Neuronal stem cell (in vitro differentiated cells): ENCODE results near the gene REEP3.
"Not testable (repeated sequence)": the region's sequence is repeated elsewhere in the genome, so short reads cannot be mapped to it uniquely, and the experiment has no call there.

Experiments used
- DNase-seq: peaks from one replicate; pipeline ENCODE4 v3.0.0-alpha.2; 2013; ENCODE audit warnings: low spot score
- H2AFZ ChIP-seq: one replicate; pipeline ENCODE4 v1.6.1; 2013; ENCODE audit warnings: mild to moderate bottlenecking, low read length, inconsistent platforms
- H2AK5ac ChIP-seq: 2 replicates; pipeline ENCODE4 v1.6.1; 2013; ENCODE audit warnings: low read depth, mild to moderate bottlenecking, inconsistent platforms, low read length, moderate library complexity, mixed read lengths
- H2BK120ac ChIP-seq: 2 replicates; pipeline ENCODE4 v1.6.1; 2013; ENCODE audit warnings: low read depth, mild to moderate bottlenecking, inconsistent platforms, low read length, moderate library complexity, mixed read lengths
- H2BK12ac ChIP-seq: one replicate; pipeline ENCODE4 v1.6.1; 2013; ENCODE audit warnings: low read length, inconsistent platforms
- H2BK15ac ChIP-seq: 2 replicates; pipeline ENCODE4 v1.6.1; 2013; ENCODE audit warnings: mild to moderate bottlenecking, low read length, inconsistent platforms, mixed read lengths
- H2BK5ac ChIP-seq: one replicate; pipeline ENCODE4 v1.6.1; 2013; ENCODE audit warnings: inconsistent platforms, mild to moderate bottlenecking, low read length, moderate library complexity
- H3K14ac ChIP-seq: one replicate; pipeline ENCODE4 v1.6.1; 2013; ENCODE audit warnings: low read length, inconsistent platforms
- H3K18ac ChIP-seq: 2 replicates; pipeline ENCODE4 v1.6.1; 2013; ENCODE audit warnings: low read length, inconsistent platforms
- H3K23ac ChIP-seq: 2 replicates; pipeline ENCODE4 v1.6.1; 2013; ENCODE audit warnings: low read depth, mild to moderate bottlenecking, mixed read lengths, low read length, inconsistent platforms; ENCODE audit not compliant: poor library complexity
- H3K27ac ChIP-seq: replicated peaks from 3 replicates; pipeline ENCODE4 v1.5.1; 2013; ENCODE audit warnings: low read length, inconsistent platforms
- H3K27me3 ChIP-seq, 3 experiments: 2 replicates each; pipeline ENCODE4 v1.6.1; 2013; ENCODE audit warnings: low read length in 3 of 3, mild to moderate bottlenecking in 2 of 3, inconsistent platforms in 1 of 3, low read depth in 1 of 3, mixed read lengths in 1 of 3, moderate library complexity in 1 of 3; ENCODE audit not compliant: control insufficient read depth in 3 of 3, insufficient read depth in 3 of 3
- H3K36me3 ChIP-seq, 2 donors: replicated peaks in 1 of 2; 2 replicates each; pipeline ENCODE4 v1.6.1; 2013; ENCODE audit warnings: low read length in 2 of 2; ENCODE audit not compliant: control insufficient read depth in 2 of 2, insufficient read depth in 2 of 2
- H3K4ac ChIP-seq: 2 replicates; pipeline ENCODE4 v1.6.1; 2013; ENCODE audit warnings: inconsistent platforms, mild to moderate bottlenecking, low read length, moderate library complexity
- H3K4me1 ChIP-seq, 2 donors: 1 replicate in 1 of 2; 2 replicates in 1 of 2; pipeline ENCODE4 v1.6.1; 2013; ENCODE audit warnings: low read length in 2 of 2, low read depth in 1 of 2; ENCODE audit not compliant: control insufficient read depth in 2 of 2, insufficient read depth in 1 of 2
- H3K4me2 ChIP-seq: one replicate; pipeline ENCODE4 v1.6.1; 2013; ENCODE audit warnings: mild to moderate bottlenecking, low read length, inconsistent platforms; ENCODE audit not compliant: insufficient read depth, poor library complexity, severe bottlenecking
- H3K4me3 ChIP-seq, 2 donors: 2 replicates each; pipeline ENCODE4 v1.5.1; 2013; ENCODE audit warnings: low read length in 2 of 2, mild to moderate bottlenecking in 2 of 2, inconsistent platforms in 1 of 2, moderate library complexity in 1 of 2
- H3K79me1 ChIP-seq: one replicate; pipeline ENCODE4 v1.6.1; 2013; ENCODE audit warnings: low read depth, mild to moderate bottlenecking, inconsistent platforms, low read length, moderate library complexity
- H3K9ac ChIP-seq: one replicate; pipeline ENCODE4 v1.6.1; 2013; ENCODE audit warnings: mild to moderate bottlenecking, low read depth, low read length, inconsistent platforms; ENCODE audit not compliant: poor library complexity
- H3K9me3 ChIP-seq, 2 donors: replicated peaks in 1 of 2; 2 replicates each; pipeline versions ENCODE3 to v1.6.1; 2013; ENCODE audit warnings: low read length in 2 of 2, mild to moderate bottlenecking in 2 of 2, inconsistent platforms in 1 of 2, low read depth in 1 of 2, mixed read lengths in 1 of 2, moderate library complexity in 1 of 2; ENCODE audit not compliant: control insufficient read depth in 2 of 2, insufficient read depth in 1 of 2
- H4K8ac ChIP-seq: one replicate; pipeline ENCODE4 v1.6.1; 2013; ENCODE audit warnings: low read depth, mild to moderate bottlenecking, inconsistent platforms, low read length, moderate library complexity
- H4K91ac ChIP-seq: one replicate; pipeline ENCODE4 v1.6.1; 2013; ENCODE audit warnings: low read length, low read depth, mild to moderate bottlenecking, inconsistent platforms; ENCODE audit not compliant: poor library complexity
- WGBS, 2 donors: extraction: QIAGEN DNeasy Blood & Tissue Kit; methylation state at CpG; one replicate each; pipeline ENCODE4 v1.1.7; 2013; ENCODE audit warnings: missing lambda C conversion rate in 2 of 2, mixed read lengths in 1 of 2; ENCODE audit not compliant: insufficient read length in 2 of 2, insufficient replicate concordance in 1 of 2; ENCODE audit errors: extremely low coverage in 2 of 2; 5-methylcytosine and 5-hydroxymethylcytosine counted together

REEP3 gene

DNA sequence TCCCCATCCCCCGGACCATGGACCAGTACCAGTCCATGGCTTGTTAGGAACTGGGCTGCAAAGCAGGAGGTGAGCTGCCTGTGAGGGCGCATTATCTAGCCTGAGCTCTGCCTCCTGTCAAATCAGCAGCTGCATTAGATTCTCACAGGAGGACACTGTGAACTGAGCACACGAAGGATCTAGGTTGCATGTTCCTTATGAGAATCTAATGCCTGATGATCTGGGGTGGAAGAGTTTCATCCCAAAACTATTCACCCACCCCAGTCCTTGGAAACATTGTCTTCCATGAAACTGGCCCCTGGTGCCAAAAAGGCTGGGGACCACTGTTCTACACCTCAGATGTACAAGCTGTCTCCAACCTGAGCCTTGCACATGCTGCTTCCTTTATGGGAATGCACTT is 31.4 kb upstream of the REEP3 start:
- no CpG with 5 or more reads among the region's 3 CpGs for WGBS, 2 donors
- H2BK5ac ChIP-seq: no peak overlapping the region
- no peak overlapping the region for H3K14ac ChIP-seq
- no peak overlapping the region for H2BK15ac ChIP-seq
- no peak overlapping the region for H2BK12ac ChIP-seq
- H3K4ac ChIP-seq: no peak overlapping the region
- H3K9ac ChIP-seq: no peak overlapping the region
- H3K4me1 ChIP-seq: peaks cover 4 to 7% of the 10 kb centered on the region in 2 donors
- H3K9me3 ChIP-seq: peaks cover 0 to 24% of the 10 kb centered on the region in 2 donors
- H2BK120ac ChIP-seq: no peak overlapping the region
- no peaks in the 10 kb centered on the region for H3K27me3 ChIP-seq
- no peak overlapping the region for H3K27ac ChIP-seq
- no peak for DNase-seq
- no peak overlapping the region for H4K91ac ChIP-seq
- peaks cover 2 to 9% of the 10 kb centered on the region in 2 donors for H3K36me3 ChIP-seq
- no peak overlapping the region for H3K18ac ChIP-seq
- H3K4me2 ChIP-seq: no peak overlapping the region
- no peak overlapping the region for H3K4me3 ChIP-seq
- H3K23ac ChIP-seq: no peak overlapping the region
- H2AFZ ChIP-seq: no peak overlapping the region
- H4K8ac ChIP-seq: no peak overlapping the region
- no peak overlapping the region for H2AK5ac ChIP-seq
- peaks cover 2% of the 10 kb centered on the region for H3K79me1 ChIP-seq

DNA sequence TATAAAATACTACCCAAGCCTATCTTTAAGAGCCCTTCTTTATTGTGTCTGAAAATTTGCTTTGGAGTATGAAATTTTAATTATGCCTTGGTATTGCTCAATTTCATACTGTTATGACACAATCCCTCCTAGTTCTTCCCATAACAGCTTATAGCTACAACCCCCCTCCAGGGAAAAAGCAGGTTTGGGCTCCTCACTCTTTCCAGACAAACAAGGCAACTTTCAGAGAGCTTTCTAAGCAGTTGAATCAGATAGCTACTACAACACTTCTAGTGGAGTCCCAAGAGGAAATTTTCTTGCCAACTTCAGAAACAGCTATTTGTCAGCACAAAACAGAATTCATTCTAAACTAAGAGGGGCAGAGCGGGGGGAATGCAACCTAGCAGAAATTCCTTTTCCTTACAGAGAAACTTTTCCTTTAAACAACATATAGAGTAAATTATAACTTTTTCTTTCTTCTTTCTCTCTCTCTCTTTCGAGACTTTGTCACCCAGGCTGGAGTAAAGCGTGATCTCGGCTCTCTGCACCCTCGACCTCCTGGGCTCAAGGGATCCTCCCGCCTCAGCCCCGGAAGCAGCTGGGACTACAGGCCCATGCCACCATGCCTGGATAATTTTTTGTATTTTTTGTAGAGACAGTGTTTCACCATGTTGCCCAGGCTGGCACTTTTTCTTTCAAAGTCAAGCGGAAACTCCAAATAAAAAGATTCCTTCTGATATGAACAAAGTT is 29.4 kb upstream of the REEP3 start:
- no peaks in the 10 kb centered on the region for H3K27me3 ChIP-seq
- no peak for DNase-seq
- H3K23ac ChIP-seq: no peak overlapping the region
- H3K36me3 ChIP-seq: peaks cover 2 to 16% of the 10 kb centered on the region in 2 donors
- no peak overlapping the region for H3K14ac ChIP-seq
- H3K4me1 ChIP-seq: no peaks in the 10 kb centered on the region
- H2BK12ac ChIP-seq: no peak overlapping the region
- peaks cover 2% of the 10 kb centered on the region for H3K79me1 ChIP-seq
- no peak overlapping the region for H3K18ac ChIP-seq
- H2AFZ ChIP-seq: no peak overlapping the region
- no peak overlapping the region for H4K8ac ChIP-seq
- H2BK15ac ChIP-seq: no peak overlapping the region
- no peak overlapping the region for H3K4me2 ChIP-seq
- H3K9me3 ChIP-seq: peaks cover 0 to 36% of the 10 kb centered on the region in 2 donors
- no peak overlapping the region for H2AK5ac ChIP-seq
- H3K4ac ChIP-seq: no peak overlapping the region
- no peak overlapping the region for H3K27ac ChIP-seq
- H2BK5ac ChIP-seq: no peak overlapping the region
- H4K91ac ChIP-seq: no peak overlapping the region
- H2BK120ac ChIP-seq: no peak overlapping the region
- no peak overlapping the region for H3K4me3 ChIP-seq
- H3K9ac ChIP-seq: no peak overlapping the region
- WGBS, 2 donors: no CpG with 5 or more reads among the region's 8 CpGs

GRCh38 chr10:63492317-63492690 is 28.9 kb upstream of the REEP3 start:
- not testable (repeated sequence) for H4K8ac ChIP-seq, DNase-seq, H3K4ac ChIP-seq, H3K23ac ChIP-seq, H2BK12ac ChIP-seq, H3K9ac ChIP-seq, H4K91ac ChIP-seq, H3K27ac ChIP-seq, H2AK5ac ChIP-seq, H3K18ac ChIP-seq, H3K4me1 ChIP-seq, H3K4me2 ChIP-seq, H3K27me3 ChIP-seq, H2BK120ac ChIP-seq, H2AFZ ChIP-seq, H2BK5ac ChIP-seq, H2BK15ac ChIP-seq, H3K14ac ChIP-seq, H3K79me1 ChIP-seq, H3K4me3 ChIP-seq
- peaks cover 2 to 20% of the 10 kb centered on the region in 2 donors for H3K36me3 ChIP-seq
- peaks cover 0 to 36% of the 10 kb centered on the region in 2 donors for H3K9me3 ChIP-seq
- WGBS, 2 donors: no CpG with 5 or more reads among the region's 6 CpGs

GRCh38 chr10:63493004-63493403 is 28.2 kb upstream of the REEP3 start:
- Histone ChIP-seq H3K4me1 (no peaks in the 10 kb centered on the region), H2BK15ac (no peak overlapping the region), H2BK12ac (no peak overlapping the region), H3K27me3 (no peaks in the 10 kb centered on the region), H3K23ac (no peak overlapping the region), H3K18ac (no peak overlapping the region), H3K4me2 (no peak overlapping the region), H3K4ac (no peak overlapping the region), H3K79me1 (peaks cover 2% of the 10 kb centered on the region), H3K4me3 (no peak overlapping the region), H4K91ac (no peak overlapping the region), H2BK120ac (no peak overlapping the region), H4K8ac (no peak overlapping the region), H3K14ac (no peak overlapping the region), H3K27ac (no peak overlapping the region), H2AK5ac (no peak overlapping the region), H2AFZ (no peak overlapping the region), H2BK5ac (no peak overlapping the region), H3K9ac (no peak overlapping the region), H3K9me3 (peaks cover 0 to 36% of the 10 kb centered on the region in 2 donors), H3K36me3 (peaks cover 2 to 22% of the 10 kb centered on the region in 2 donors)
- DNase-seq: no peak
- no CpG with 5 or more reads among the region's 4 CpGs for WGBS, 2 donors
